NT2/D1 (cell line): ENCODE results near the gene AP5Z1.

Experiments used
- SUZ12 ChIP-seq: IDR thresholded peaks from 2 replicates; pipeline ENCODE4 v1.6.1; 2011; ENCODE audit not compliant: insufficient read length, insufficient read depth; ENCODE audit errors: extremely low read depth
- YY1 ChIP-seq: IDR thresholded peaks from 2 replicates; pipeline ENCODE4 v1.6.1; 2011; ENCODE audit not compliant: insufficient read length, insufficient read depth
- ZNF274 ChIP-seq: IDR thresholded peaks from 2 replicates; pipeline ENCODE4 v1.6.1; 2011; ENCODE audit warnings: mild to moderate bottlenecking, low read depth, low read length

DNA sequence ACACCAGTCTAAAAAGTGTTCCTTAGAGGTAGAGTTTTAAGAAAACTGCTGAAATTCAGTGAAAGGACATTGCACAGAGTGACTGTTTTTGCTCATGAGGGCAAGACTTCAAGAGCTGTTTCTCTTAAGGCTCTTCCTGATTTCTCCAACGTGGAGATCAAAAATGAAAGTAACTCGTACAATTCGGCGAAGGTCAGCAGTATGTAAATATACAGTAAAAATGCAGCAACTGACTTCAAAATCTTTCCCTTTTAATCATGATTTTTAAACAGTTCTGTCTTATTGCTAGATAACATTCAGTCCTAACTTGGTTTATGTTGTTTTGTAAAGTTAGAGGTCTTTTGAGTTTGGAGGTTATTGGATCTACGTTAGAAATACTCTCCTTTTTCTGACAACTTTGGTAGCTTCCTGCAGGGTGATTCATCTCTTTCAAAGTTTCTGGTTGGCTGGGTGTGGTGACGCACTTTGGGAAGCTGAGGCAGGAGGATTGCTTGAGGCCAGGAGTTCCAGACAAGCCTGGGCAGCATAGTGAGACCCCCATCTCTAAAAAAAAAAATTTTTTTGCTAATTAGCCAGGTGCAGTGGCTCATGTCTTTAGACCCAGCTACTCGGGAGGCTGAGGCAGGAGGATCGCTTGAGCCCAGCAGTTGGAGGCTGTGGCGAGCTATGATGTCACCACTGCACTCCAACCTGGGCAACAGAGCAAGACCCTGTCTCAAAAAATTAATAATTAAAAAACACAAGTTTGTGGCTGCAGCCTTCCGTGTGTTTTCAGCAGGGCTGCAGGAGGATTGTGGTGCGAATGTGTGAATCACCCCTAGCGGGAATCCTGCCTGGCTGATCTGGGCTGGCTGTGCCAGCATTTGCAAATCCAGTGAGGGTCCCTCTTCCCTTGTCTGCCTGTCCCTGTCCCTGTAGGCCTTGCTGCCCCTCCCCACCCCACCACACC, 29.2 kb upstream of the AP5Z1 start:
- TF ChIP-seq ZNF274 (no peak), YY1 (no peak), SUZ12 (no peak)
